NCI-H146 (cell line): Measurements from ENCODE around the gene POLR1G.
A peak's percentile ranks its signal among the peaks of the same experiment; 100 is the strongest.
"Not testable (repeated sequence)": the region's sequence is repeated elsewhere in the genome, so short reads cannot be mapped to it uniquely, and the experiment has no call there.

Experiments used
- DNase-seq: peaks from one replicate; lab custom pipeline; 2025; lab: John Stamatoyannopoulos, UW

The POLR1G gene

DNA sequence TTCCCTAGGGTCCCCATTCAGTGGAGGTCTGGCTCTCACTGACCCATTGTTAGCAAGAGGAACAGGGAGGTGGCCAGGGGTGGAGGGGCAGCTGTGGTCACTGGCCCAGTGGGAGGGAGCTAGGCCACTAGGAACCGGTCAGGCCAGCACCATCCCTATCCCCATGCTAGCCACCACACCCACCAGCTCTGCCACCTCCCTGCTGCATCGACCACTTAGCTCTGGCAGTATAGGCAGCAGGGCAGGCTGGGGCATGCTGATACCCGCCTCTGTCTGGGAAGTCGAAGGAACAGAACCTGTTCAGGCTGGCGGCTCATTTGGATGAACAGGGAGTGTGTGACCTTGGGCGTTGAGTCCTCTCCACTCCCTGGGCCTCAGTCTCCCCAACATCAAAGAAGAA, 6.3 kb upstream of the POLR1G start:
- DNase-seq: no peak

DNA sequence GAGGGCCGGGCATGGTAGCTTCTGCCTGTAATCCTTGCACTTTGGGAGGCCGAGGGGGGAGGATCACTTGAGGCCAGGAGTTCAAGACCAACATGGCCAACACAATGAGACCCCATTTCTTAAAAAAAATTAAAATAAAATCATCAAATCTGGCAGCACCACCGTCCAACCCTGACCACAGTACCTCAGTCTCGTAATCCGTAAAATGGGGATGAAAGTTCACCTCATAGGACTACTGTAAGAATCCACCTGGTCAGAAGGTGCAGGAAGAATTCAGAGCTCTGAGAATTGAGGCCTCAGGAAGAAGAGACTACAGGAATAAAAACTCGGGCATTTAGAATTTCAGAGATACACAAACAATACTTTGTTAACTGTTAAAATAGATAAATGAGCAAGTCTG, 4.6 kb upstream of the POLR1G start:
- DNase-seq: no peak

DNA sequence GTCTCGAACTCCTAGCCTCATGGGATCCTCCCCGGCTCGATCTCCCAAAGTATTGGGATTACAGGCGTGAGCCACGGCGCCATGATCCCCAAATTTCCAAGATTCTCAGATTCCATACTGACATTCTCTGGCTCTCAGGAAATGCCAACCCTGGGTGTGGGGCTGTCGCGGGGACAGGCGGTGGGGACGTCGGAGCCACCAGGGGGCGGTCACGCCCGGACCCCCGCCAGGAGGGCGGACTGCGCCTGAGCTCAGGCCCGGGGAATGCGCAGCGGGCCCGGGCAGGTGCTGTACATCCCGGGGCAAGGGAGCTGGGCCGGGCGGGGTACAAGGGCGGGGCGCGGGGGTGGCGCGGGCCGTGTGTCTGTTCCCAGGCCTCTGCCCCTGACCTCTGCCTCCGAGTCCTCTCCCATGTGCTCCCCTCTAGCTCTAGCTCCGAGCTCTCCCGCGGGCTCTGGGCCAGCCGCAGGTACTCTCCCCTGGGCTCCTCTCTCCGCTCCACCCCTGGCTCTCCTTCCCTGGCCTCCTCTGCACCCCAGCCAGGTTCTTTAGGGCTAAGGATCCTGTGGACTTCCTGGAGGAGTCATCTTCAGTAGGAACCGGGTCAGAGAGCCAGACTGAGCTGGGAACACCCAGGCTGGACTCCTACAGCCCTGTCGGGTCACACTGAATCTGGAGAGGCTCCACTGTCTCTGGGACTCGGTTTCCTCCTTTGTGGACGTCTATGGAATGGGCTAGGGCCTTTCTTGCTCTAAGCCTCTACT, 4.0 kb upstream of the POLR1G start:
- peak; percentile 34 for DNase-seq

DNA sequence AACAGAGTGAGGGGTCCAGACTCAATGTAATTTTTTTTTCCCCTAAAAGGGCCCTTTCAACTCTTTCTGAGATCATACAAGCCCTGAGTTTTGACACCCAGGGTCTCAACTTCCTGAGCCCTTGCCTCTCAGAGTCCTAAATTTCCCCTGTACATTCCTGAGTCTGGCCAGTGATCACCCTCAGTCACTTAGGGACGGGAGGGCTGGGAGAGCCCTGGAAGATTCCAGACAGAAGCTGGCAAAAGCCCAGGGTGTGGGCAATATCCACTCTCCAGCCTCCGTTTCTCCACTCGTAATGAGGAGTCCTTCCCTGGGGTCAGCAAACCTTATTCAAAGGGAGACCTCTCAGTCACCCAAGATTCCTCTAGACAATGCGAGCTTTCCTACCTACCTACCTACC, 3.2 kb upstream of the POLR1G start:
- DNase-seq: no peak

DNA sequence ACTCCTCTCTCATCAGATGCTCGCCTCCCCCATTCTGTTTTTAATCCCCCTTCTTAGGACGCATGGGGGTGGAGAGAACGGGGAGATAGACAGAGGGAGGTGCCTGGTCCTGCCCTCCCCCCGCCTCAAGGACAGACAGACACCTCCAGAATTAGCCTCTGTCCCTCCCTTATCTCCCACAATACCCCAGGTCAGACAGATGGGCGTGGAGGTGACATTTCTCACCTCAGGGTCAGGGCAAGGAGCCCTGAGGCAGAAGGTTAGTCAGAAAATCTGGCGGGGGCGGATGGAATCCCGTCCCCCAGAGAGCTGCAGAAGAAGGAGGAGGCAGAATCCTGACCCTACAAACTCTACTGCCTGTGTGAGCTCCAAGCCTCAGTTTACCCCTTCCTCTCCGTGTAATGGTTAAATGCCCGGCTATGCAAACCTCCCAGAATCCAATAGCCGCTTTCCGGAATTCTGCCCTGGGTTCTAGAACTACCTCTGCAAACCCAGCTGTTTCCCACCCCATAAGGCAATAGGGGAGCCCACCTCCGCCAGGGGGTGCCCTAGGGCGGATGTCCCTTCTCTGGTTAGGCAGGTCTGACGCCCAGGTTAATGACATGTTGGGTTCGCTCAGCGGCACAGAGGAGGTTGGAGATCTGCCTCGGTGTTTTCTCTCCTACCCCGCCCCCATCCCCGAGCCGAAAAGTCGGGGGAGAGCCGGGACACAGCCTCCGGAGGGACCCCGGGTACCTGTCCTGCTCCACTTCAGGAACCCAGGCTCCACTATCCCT, 2.5 kb upstream of the POLR1G start:
- peak; percentile 52 for DNase-seq

DNA sequence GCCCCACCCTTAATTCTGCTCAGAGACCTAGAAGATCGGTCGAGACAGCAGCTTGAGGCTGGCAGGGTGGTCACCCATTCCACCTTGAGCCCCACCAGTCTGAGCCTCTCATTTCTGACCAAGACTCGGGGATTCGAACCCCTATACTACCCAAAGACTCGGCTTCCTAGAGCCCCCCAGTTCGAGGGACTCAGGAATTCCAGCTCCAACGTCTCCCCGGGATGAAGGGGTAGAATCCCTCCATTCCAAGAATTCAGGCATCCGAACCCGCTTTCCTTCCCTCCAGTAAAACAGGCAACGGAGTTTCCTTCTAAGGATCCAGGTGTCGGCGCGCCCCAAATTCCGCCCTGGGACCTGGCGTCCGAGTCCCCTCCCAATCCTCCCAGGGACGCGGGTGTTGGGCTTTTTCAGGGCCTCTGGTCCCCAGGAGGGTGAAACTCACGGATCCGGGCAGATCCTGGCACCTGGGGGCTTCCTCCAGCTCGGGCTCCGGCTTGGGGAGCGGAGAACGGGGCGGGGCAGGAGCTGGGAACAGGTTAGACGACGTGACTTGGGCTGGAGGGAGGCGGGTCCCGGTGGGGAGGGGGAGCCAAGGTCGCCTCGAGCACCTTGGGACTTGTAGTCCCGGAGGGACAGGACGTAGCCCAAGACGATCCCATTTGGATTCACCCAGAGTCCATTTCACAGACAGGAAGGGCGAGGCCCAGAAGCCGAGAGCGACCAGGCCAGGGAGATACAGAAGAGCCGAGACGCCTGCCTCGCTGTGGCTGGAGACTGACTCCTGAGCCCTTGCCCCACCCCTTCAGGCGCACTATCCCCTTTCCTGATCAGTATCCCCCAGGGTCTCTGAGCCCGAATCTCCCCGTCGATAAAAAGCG, 1.6 kb upstream of the POLR1G start, which contains the start of gene PPP1R13L:
Gene PPP1R13L (minus strand): TSS at position 513 of the 878 bp plus-strand sequence. CDS start 6,751 bp downstream, outside the sequence.
- peak; percentile 89 for DNase-seq

DNA sequence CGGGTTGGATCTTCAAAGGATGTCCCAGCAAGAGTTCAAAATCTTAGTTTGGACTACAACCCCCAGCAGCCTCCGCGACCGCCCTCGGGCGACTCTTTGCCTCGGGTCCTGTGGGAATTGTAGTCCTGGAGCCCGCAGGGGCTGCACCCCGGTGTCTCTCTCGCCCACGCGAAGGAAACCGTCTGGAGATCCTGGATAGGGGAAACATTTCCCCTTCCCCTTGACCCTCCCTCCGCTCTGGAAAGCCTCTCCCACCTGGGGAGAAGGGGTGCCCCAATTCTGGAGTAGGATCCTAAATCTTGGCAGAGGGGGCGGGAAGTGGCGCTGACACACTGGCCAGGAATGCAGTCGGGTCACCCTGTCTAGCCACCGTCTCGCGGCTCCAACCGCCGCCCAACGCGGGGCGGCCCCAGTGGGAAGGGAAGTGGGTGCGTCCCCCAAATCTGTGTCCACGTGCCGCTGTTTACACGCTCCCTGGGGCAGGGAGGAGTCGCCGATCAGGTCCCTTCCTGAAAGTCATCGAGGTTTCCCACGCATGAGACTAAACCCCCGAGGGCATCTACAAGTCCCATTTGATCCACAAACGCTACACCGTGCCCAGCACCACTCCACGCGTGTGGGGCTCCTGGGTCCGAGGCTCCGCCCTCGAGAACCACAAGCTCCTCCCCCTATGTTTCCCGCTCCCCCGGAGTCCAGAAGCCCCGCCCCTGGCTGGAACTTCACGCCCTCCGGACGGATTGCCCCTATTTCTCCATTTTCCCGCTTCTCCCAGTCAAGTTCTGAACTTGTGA, 814 bp upstream of the POLR1G start:
- peak; percentile 88 for DNase-seq

DNA sequence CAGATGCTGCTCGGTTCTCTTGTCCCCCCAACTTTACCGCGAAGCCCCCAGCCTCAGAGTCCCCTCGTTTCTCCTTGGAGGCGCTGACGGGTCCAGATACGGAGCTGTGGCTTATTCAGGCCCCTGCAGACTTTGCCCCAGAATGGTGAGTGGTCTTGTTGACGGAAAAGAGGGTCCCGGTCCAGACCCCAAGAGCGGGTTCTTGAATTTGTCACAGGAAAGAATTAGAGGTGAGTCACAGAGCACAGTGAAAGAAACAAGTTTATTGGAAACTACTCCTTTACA, 589 bp downstream of the POLR1G start:
- no peak for DNase-seq

DNA sequence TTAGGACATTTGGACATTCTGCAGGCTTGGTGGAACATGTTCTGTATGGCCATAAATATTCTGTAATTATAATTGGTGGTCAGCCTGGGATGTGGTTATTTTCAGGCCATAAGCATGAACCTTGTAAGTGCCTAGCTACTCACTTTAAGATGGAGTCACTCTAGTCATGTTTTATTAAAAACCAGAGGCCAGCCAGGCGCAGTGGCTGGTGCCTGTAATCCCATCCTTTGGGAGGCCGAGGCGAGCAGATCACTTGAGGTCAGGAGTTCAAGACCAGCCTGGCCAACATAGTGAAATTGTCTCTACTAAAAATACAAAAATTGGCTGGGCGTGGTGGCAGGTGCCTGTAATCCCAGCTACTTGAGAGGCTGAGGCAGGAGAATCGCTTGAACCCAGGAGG, 1.1 kb downstream of the POLR1G start:
- DNase-seq: not testable (repeated sequence)

DNA sequence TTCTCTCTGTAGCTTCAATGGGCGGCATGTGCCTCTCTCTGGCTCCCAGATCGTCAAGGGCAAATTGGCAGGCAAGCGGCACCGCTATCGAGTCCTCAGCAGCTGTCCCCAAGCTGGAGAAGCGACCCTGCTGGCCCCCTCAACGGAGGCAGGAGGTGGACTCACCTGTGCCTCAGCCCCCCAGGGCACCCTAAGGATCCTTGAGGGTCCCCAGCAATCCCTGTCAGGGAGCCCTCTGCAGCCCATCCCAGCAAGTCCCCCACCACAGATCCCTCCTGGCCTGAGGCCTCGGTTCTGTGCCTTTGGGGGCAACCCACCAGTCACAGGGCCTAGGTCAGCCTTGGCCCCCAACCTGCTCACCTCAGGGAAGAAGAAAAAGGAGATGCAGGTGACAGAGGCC, 1.7 kb downstream of the POLR1G start:
- no peak for DNase-seq

DNA sequence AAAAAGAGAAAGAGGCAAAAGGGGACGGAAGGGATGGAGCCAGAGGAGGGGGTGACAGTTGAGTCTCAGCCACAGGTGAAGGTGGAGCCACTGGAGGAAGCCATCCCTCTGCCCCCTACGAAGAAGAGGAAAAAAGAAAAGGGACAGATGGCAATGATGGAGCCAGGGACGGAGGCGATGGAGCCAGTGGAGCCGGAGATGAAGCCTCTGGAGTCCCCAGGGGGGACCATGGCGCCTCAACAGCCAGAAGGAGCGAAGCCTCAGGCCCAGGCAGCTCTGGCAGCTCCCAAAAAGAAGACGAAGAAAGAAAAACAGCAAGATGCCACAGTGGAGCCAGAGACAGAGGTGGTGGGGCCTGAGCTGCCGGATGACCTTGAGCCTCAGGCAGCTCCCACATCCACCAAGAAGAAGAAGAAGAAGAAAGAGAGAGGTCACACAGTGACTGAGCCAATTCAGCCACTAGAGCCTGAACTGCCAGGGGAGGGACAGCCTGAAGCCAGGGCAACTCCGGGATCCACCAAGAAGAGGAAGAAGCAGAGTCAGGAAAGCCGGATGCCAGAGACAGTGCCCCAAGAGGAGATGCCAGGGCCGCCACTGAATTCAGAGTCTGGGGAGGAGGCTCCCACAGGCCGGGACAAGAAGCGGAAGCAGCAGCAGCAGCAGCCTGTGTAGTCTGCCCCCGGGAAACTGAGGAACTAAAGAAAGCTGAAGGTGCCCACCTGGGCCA, 2.5 kb downstream of the POLR1G start:
- DNase-seq: no peak

DNA sequence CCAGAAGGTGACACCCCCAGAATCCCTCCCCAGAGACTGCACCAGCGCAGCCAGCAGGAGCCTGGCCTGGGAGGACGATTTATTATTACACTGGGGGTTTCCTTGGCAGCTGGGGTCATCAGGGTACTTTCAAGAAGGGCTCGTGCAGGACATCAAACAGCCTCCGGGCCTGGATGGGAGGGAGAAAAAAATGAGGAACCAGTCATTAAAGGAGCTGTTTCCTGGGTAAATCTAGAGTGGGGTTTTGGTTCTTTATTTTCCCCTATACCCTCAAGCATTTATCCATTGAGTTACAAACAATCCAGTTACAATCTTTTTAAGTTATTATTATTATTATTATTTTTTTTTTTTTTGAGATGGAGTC, 3.1 kb downstream of the POLR1G start:
- no peak for DNase-seq

DNA sequence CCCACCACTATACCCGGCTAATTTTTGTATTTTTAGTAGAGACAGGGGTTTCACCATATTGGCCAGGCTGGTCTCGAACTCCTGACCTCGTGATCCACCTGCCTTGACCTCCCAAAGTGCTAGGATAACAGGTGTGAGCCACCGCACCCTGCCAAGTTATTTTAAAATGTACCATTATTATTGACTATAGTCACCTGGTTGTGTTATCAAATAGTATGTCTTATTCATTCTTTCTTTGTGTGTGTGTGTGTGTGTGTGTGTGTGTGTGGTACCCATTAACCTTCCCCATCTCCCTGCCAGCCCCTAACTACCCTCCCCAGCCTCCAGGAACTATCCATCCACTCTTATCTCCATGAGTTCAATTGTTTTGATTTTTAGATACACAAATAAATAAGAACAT, 3.9 kb downstream of the POLR1G start:
- not testable (repeated sequence) for DNase-seq

DNA sequence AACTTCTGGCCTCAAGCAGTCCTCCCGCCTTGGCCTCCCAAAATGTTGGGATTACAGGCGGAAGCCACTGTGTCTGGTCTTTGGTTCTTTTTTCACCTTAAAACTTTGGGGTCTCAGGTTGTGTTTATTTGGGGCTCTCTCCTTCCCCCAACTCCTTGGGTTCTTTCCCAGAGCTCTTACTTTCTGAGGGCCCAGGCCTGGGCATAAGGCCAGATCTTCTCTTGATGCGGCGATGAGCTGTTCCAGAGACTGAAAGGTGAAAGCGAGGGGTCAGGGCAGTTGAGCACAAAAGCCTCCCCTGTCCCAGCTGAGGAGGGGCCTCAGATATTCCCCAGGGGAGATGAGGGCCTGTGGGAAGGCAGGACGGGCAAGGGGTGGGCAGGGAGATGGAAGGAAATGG, 7.1 kb downstream of the POLR1G start:
- no peak for DNase-seq

DNA sequence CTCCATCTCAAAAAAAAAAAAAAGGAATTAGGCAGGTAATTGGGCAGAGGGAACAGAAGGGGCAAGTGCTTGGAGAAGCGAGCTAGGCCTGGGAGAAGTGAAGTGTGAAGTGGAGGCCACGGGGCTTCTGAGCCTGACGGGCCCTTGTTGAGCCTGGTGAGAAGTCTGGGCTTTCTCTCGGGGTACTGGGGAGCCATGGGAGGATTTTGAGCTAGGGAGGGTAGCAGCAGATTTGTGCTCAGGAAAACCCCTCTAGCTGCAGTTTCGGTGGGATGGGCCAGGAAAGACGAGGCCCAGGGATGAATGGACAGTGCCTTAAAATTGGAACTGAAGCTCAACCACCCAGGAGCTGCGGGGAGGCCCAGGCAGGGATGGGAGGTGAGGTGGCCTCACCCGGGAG, 8.0 kb downstream of the POLR1G start:
- DNase-seq: no peak

DNA sequence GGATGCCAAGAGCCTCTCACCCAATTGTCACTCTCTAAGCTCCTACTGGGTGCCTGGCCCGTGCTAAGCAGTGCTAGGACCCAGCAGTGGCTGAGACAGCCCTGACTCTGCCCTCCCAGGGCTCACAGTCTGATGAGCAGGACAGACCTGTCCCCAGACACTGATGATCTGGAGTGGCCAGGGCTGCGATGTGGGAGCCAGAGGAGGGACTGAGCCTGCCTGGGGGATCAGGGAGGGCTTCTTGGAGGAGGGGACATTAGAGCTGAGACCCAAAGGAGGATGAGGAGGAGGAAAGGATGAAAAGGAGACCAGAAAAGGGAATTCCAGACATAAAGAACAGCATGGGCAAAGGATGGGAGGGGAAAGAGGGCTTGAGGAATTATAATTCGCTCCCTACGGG, 10.7 kb downstream of the POLR1G start:
- no peak for DNase-seq

DNA sequence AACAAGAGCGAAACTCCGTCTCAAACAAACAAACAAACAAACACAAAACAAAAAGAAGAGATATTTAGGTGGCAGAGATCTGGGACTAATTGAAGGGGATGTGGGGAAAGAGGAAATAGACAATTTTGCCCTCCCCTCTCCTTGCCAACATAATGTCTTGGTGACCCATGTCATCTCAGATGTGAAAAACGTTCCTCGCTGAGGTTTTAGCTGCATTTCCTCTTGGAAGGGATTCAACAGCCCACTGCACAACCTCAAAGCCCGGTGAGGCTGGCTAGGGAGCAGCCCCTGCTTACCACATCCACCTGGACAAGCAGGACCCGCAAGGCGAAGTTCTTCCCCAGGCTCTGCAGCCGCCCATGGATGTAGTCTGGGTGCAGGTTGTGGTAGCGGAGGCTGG, 12.4 kb downstream of the POLR1G start:
- DNase-seq: no peak

DNA sequence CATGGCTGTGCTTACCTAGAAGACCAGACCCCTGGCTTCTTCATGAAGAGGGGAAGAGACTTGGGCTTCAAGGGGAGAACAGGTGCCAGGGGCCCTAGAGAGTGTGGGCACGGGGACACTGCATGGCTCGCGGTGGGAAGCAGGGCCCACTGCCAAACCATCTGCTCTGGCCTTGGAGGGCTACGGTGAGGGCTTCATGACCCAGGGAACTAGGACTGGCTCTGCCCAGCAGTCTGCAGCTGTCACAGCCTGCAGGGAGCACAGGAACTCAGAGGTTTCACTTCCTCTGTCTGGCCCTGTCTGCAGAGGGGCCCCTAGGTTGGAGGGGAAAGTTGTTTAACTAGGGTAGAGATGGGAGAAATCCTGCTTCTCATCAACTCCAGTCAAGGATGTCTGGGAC, 13.0 kb downstream of the POLR1G start:
- no peak for DNase-seq

DNA sequence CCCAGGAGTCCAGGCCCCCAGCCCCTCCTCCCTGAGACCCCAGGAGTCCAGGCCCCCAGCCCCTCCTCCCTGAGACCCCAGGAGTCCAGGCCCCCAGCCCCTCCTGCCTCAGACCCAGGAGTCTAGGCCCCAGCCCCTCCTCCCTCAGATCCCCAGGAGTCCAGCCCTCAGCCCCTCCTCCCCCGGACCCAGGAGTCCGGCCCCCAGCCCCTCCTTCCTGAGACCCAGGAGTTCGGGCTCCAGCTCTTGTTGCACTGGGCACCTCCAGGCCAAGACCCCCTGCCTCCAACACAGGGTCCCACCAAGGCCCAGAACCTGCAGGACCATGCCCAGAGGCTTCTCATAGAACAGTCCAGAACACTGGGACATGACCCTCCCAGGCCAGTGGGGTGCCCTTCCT, 13.5 kb downstream of the POLR1G start:
- no peak for DNase-seq

DNA sequence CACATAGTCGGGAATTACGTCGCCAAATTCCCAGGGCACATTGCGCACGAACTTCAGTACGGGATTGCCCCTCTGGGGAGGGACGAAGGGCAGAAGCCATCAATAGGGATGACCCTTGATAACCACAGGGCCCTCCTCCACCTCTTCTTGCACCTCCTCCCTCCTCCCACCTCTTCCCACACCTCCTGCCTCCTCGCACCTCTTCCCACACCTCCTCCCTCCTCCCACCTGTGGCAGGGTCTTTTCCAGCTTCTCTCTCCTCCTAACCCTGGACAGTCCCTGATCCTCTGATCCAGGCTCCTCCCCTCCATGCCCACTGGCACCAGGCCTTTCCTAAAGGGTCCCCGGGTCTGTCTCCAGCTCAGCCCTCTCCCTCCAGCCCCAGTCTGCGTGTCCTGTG, 13.9 kb downstream of the POLR1G start:
- no peak for DNase-seq

DNA sequence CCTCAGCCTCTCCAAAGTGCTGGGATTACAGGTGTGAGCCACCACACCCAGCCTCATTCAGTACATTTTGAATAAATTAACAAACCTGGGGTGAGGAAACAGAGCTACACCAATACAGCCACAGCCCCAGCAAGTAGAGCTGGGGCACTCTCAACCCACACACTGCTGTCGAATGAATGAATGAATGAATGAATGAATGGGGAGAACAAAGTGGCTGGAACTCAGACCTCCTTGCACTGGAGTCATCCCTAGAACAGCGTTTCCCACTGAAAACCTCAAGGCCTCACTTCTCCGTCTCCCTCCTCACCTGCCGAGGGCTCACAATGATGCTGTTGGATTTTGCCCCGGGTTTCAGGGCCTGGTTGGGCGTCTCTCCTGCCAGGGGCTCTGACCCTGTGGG, 14.4 kb downstream of the POLR1G start:
- no peak for DNase-seq
